Tibial nerve (tissue), 4 donors: ENCODE data around the gene OPCML.

Experiments used
- EP300 ChIP-seq, 2 donors: sonication (generic); formaldehyde crosslinking; IDR thresholded peaks; one replicate each; pipeline ENCODE4 v1.6.1; 2017; ENCODE audit warnings: antibody characterized with exemption in 2 of 2, mild to moderate bottlenecking in 1 of 2
- POLR2A ChIP-seq, 2 donors: fragments of 450-650 bp; IDR thresholded peaks; one replicate each; pipeline ENCODE4 v1.6.1; 2017; ENCODE audit warnings: antibody characterized with exemption in 2 of 2, mild to moderate bottlenecking in 2 of 2, moderate library complexity in 2 of 2
- TF ChIP-seq, protein P1 (sequence below), 5 experiments: fragments of 200-600 bp in 3 of 5; fragments of 450-650 bp in 2 of 5; sonication (generic) in 3 of 5; IDR thresholded peaks; one replicate each; pipeline ENCODE4 v1.5.1; 2016 to 2019; ENCODE audit warnings: antibody characterized with exemption in 5 of 5, mild to moderate bottlenecking in 3 of 5, moderate library complexity in 2 of 5

DNA sequence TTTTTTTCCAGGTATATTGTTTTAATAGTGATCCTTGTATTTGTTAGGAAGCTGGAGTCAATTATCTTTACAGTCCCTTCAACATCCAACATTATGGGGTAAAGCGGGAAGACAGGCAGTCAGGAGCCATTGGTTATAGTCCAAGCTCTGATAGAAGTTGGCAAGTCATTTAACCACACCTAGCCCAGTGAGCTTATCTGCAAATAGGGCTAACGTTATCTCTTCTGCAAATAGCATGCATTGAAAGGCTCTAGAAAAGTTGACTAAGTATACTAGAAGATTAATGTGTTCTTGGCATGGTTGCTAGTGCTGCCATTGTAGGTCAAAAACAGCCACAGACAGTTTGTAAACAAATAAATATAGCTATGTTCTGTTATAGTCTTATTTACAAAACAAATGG, 520.7 kb downstream of the OPCML start:
- TF ChIP-seq, protein P1, sequence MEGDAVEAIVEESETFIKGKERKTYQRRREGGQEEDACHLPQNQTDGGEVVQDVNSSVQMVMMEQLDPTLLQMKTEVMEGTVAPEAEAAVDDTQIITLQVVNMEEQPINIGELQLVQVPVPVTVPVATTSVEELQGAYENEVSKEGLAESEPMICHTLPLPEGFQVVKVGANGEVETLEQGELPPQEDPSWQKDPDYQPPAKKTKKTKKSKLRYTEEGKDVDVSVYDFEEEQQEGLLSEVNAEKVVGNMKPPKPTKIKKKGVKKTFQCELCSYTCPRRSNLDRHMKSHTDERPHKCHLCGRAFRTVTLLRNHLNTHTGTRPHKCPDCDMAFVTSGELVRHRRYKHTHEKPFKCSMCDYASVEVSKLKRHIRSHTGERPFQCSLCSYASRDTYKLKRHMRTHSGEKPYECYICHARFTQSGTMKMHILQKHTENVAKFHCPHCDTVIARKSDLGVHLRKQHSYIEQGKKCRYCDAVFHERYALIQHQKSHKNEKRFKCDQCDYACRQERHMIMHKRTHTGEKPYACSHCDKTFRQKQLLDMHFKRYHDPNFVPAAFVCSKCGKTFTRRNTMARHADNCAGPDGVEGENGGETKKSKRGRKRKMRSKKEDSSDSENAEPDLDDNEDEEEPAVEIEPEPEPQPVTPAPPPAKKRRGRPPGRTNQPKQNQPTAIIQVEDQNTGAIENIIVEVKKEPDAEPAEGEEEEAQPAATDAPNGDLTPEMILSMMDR (IDR thresholded peaks at IDR 0.05), result no peak
- TF ChIP-seq EP300 (IDR thresholded peaks at IDR 0.05) (no peak), POLR2A (IDR thresholded peaks at IDR 0.05) (no peak)
